GM12874 (cell line): Measurements from ENCODE around the gene MOGAT1.

ENCODE experiments used
- TF ChIP-seq, protein P1 (sequence below): IDR thresholded peaks from 2 replicates; pipeline ENCODE4 v1.5.1; 2011; ENCODE audit warnings: low read depth, mild to moderate bottlenecking, control low read depth, low read length, moderate library complexity; ENCODE audit not compliant: insufficient read depth

The MOGAT1 gene

GRCh38 chr2:222655787-222656525 lies 15.5 kb upstream of the MOGAT1 start, which contains the start of gene FARSB:
TSS of gene FARSB (minus strand) at chr2:222656092. CDS start at chr2:222656073, 19 bp downstream.
- TF ChIP-seq, protein P1, sequence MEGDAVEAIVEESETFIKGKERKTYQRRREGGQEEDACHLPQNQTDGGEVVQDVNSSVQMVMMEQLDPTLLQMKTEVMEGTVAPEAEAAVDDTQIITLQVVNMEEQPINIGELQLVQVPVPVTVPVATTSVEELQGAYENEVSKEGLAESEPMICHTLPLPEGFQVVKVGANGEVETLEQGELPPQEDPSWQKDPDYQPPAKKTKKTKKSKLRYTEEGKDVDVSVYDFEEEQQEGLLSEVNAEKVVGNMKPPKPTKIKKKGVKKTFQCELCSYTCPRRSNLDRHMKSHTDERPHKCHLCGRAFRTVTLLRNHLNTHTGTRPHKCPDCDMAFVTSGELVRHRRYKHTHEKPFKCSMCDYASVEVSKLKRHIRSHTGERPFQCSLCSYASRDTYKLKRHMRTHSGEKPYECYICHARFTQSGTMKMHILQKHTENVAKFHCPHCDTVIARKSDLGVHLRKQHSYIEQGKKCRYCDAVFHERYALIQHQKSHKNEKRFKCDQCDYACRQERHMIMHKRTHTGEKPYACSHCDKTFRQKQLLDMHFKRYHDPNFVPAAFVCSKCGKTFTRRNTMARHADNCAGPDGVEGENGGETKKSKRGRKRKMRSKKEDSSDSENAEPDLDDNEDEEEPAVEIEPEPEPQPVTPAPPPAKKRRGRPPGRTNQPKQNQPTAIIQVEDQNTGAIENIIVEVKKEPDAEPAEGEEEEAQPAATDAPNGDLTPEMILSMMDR = no peak

DNA sequence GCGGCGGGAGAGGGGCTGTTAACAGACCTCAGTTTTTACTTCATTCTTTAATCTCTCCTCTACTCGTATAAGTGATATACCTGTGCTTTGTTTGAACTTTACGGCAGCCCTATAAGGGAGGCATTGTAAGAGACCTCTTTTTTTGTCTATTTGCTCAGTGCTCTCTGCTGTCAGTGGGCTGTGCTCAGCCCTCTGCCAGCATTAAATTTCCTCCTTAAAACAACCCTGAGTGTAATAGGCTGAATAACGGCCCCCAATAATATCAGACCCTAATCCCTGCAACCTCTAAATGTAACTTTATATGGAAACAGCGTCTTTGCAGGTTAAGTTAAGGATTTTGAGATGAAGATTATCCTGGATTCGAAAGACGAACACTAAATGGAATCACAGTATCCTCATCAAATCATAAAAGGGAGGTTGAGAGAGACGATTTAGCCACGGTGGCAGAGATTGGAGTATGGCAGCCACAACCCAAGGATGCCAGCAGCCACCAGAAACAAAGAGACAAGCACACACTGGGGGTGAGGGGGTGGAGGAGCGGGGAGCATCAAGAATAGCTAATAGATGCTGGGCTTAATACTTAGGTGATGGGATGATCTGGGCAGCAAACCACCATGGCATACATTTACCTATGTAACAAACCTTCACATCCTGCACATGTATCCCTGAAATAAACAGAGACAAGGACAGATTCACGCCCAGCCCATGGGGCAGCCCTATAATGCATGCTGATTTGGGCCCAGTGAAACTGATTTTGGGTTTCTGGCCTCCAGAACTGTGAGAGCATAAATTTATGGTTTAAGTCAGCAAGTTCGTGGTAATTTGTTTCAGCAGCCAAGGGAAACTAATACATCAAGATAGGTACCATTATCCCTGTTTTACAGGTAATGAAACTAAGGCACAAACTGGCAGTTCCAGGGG lies 14.7 kb upstream of the MOGAT1 start:
- TF ChIP-seq, protein P1 = no peak

GRCh38 chr2:222663479-222663878 lies 8.0 kb upstream of the MOGAT1 start:
- TF ChIP-seq, protein P1 = no peak

DNA sequence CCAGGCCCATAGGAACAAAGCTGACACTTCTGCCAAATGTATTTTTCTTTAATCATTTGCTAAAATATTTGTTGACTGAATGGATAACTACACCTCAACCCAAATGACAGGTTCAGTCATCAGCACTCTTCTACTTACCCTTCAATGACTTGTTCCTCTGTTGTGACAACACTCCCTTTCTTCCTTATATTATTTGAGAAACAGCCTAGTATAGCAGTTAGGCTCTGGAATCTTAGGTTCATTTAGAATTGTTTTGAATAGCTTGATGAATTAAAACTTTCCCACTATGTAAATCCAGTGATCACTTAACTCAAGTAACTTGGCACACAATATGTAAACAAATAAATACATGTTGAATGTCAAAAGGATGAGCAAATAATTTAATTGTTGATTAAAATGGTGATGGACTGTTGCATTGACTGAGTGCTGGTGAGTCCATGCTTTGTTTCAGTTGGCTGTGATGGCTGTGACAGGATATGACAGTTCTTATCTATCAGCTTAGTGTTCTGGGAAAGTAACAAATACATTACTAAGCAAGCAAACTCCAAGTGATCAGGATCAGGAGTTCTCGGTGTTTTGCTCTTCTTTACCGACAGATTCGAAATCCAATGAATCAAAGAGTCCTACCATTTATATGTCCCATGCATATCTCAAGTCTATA lies 2.8 kb upstream of the MOGAT1 start:
- TF ChIP-seq, protein P1 = no peak

- TF ChIP-seq, protein P1 = no peak
Observed at GRCh38 chr2:222669353-222669752, 2.1 kb upstream of the MOGAT1 start.

DNA sequence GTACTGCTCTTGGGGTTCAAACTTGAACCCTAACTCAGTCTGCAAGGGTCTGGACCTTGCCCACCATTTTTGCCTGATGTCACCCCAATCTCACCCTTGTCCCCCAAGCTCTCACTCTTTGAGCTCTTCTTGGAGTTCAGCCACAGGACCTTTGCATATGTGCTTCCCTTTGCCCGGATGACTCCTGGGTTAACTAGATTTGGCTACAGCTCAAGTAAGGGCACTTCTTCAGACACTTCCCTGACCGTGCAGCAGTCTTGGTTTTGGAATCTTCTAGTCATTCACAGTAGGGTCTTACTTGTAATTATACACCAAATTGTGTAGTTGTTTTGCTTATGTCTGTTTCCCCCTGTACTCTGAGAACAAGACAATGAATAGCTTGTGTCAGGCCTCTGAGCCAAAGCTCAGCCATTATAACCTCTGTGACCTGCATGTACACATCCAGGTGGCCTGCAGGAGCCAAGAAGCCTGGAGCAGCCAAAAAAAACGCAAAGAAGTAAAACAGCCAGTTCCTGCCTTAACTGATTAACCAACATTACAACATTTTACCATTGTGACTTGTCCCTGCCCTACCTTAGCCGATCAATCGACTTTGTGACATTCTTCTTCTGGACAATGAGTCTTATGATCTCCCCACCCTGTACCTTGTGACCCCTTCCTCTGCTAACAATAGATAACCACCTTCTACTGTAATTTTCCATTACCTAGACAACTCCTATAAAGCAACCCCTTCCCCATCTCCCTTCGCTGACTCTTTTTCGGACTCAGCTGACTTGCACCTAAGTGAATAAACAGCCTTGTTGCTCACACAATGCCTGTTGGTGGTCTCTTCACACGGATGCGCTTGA lies 1.0 kb upstream of the MOGAT1 start:
- TF ChIP-seq, protein P1 = no peak

DNA sequence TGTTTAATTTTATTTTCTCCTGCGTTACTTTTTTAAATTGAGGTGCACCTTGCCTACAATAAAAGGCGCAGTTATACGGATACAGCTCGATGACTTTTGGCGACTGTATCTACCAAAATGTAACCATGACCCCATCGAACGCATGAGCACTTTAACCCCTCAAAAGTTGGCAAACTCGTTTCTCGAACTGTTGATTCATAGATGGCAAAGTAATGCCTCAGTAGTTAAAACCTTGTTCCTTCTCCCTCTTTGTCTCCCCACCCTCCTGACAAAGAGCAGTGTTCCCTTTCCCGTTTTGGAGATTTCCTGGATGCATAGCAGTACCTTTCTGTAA lies 577 bp downstream of the MOGAT1 start:
- TF ChIP-seq, protein P1 = no peak
